MG63 (cell line): ENCODE measurements around the gene ZNF773. TPM values are rescaled to one million over a fixed set of nuclear protein-coding genes. Genes with fewer than 3 reads are reported as not detected.

Experiments
- DNase-seq: peaks from one replicate; pipeline ENCODE4 v3.0.0-alpha.2; 2020
- H3K27me3 ChIP-seq: fragments of 250-450 bp; sonication (Bioruptor Pico); 2 replicates; pipeline ENCODE4 v1.5.1; 2020; ENCODE audit warnings: mild to moderate bottlenecking, moderate library complexity
- H3K36me3 ChIP-seq: fragments of 250-450 bp; sonication (Bioruptor Pico); 2 replicates; pipeline ENCODE4 v1.5.1; 2020; ENCODE audit warnings: mild to moderate bottlenecking, moderate library complexity
- H3K4me3 ChIP-seq: fragments of 250-450 bp; sonication (Bioruptor Pico); 2 replicates; pipeline ENCODE4 v1.5.1; 2020; ENCODE audit warnings: mild to moderate bottlenecking, moderate library complexity
- H3K9me3 ChIP-seq: fragments of 250-450 bp; sonication (Bioruptor Pico); 2 replicates; pipeline ENCODE4 v1.5.1; 2020; ENCODE audit warnings: mild to moderate bottlenecking, moderate library complexity
- total RNA-seq: library from RNA; depleted of rRNA; stranded (reverse); fragments of >200 nt; shearing (Covaris generic); gene quantifications from 2 replicates; pipeline ENCODE4 v1.2.3, GENCODE V29; 2014; ENCODE audit warnings: low replicate concordance; rRNA removed

ZNF773 gene
- total RNA-seq, 1 experiment from 2014 or later: 8.6 TPM

- Histone ChIP-seq H3K4me3 (peak within 1 kb of the TSS; percentile 79), H3K27me3 (no peaks in the 10 kb centered on the region), H3K9me3 (peaks cover 15% of the 10 kb centered on the region), H3K36me3 (peaks cover 10% of the 10 kb centered on the region)
- peak; percentile 96 for DNase-seq
Observed at GRCh38 chr19:57527136-57527881, 27.6 kb downstream of the ZNF773 start, which contains the start of gene ZNF549. Gene ZNF549 (plus strand): TSS chr19:57527356. CDS start chr19:57527574, 218 bp downstream.

- Histone ChIP-seq H3K9me3 (peaks cover 81% of the 10 kb centered on the region), H3K27me3 (no peaks in the 10 kb centered on the region), H3K4me3 (no peak overlapping the region), H3K36me3 (peaks cover 92% of the 10 kb centered on the region)
- no peak for DNase-seq
Observed at GRCh38 chr19:57537953-57538547, 38.3 kb downstream of the ZNF773 start.

- Histone ChIP-seq H3K36me3 (peaks cover 100% of the 10 kb centered on the region), H3K4me3 (no peak overlapping the region), H3K9me3 (peaks cover 77% of the 10 kb centered on the region), H3K27me3 (no peaks in the 10 kb centered on the region)
- no peak for DNase-seq
Observed at GRCh38 chr19:57546513-57546912, 46.8 kb downstream of the ZNF773 start.

- H3K9me3 ChIP-seq: peaks cover 56% of the 10 kb centered on the region
- no peak for DNase-seq
- no peak overlapping the region for H3K4me3 ChIP-seq
- H3K36me3 ChIP-seq: peaks cover 95% of the 10 kb centered on the region
- H3K27me3 ChIP-seq: no peaks in the 10 kb centered on the region
Observed at GRCh38 chr19:57552432-57552831, 52.7 kb downstream of the ZNF773 start.

- no peak for DNase-seq
- Histone ChIP-seq H3K27me3 (no peaks in the 10 kb centered on the region), H3K36me3 (peaks cover 54% of the 10 kb centered on the region), H3K4me3 (no peak overlapping the region), H3K9me3 (peaks cover 52% of the 10 kb centered on the region)
Observed at GRCh38 chr19:57557659-57558058, 57.9 kb downstream of the ZNF773 start.

Other genes with a start within 250 kb of the ZNF773 start
- 24.9 and 37.9 TPM in 2 replicates for gene ZNF460, start 219.5 kb upstream of the ZNF773 start, total RNA-seq
- gene ZNF543, start 179.5 kb upstream of the ZNF773 start, total RNA-seq: 7.6 and 10.0 TPM in 2 replicates
- 10.6 and 11.9 TPM in 2 replicates for gene ZNF304, start 148.7 kb upstream of the ZNF773 start, total RNA-seq
- 13.6 and 42.5 TPM in 2 replicates for gene TRAPPC2B, start 136.4 kb upstream of the ZNF773 start, total RNA-seq
- 6.5 and 10.6 TPM in 2 replicates for gene ZNF547, start 136.4 kb upstream of the ZNF773 start, total RNA-seq
- gene ZNF548, start 110.1 kb upstream of the ZNF773 start, total RNA-seq: 7.7 and 17.8 TPM in 2 replicates
- 7.9 and 15.9 TPM in 2 replicates for gene ZNF17, start 88.8 kb upstream of the ZNF773 start, total RNA-seq
- 15.6 and 15.9 TPM in 2 replicates for gene ZNF749, start 64.6 kb upstream of the ZNF773 start, total RNA-seq
- not detected in 2 replicates for gene VN1R1, start 42.8 kb upstream of the ZNF773 start, total RNA-seq
- 3.3 and 4.7 TPM in 2 replicates for gene ZNF772, start 22.4 kb upstream of the ZNF773 start, total RNA-seq
- 8.7 and 26.1 TPM in 2 replicates for gene ZNF419, start 12.2 kb upstream of the ZNF773 start, total RNA-seq
- gene ZNF549, start 27.4 kb downstream of the ZNF773 start, total RNA-seq: 2.2 and 5.0 TPM in 2 replicates
- gene ZNF550, start 59.9 kb downstream of the ZNF773 start, total RNA-seq: 4.2 and 5.1 TPM in 2 replicates
- 7.7 and 9.1 TPM in 2 replicates for gene ZNF416, start 79.0 kb downstream of the ZNF773 start, total RNA-seq
- not detected in 2 replicates for gene ZIK1, start 84.2 kb downstream of the ZNF773 start, total RNA-seq
- gene ZNF530, start 99.9 kb downstream of the ZNF773 start, total RNA-seq: 3.4 and 9.4 TPM in 2 replicates
- 5.0 and 14.1 TPM in 2 replicates for gene ZNF134, start 114.3 kb downstream of the ZNF773 start, total RNA-seq
- 2.5 and 4.5 TPM in 2 replicates for gene ZNF211, start 133.2 kb downstream of the ZNF773 start, total RNA-seq
- gene ZSCAN4, start 169.0 kb downstream of the ZNF773 start, total RNA-seq: not detected in 2 replicates
- gene ZNF551, start 182.0 kb downstream of the ZNF773 start, total RNA-seq: 4.6 and 41.6 TPM in 2 replicates
- gene ZNF154, start 209.3 kb downstream of the ZNF773 start, total RNA-seq: not detected in 2 replicates
- 1.4 TPM in 1 of 2 replicates, not detected in the other for gene ZNF671, start 227.7 kb downstream of the ZNF773 start, total RNA-seq
- 7.7 and 10.0 TPM in 2 replicates for gene ZNF776, start 246.9 kb downstream of the ZNF773 start, total RNA-seq